Occipital lobe (tissue), 1 donor: ENCODE measurements around the gene NUFIP2. TPM values are rescaled to one million over a fixed set of nuclear protein-coding genes. Genes with fewer than 3 reads are reported as not detected.

ENCODE experiments used
- total RNA-seq: library from RNA; depleted of rRNA; stranded (reverse); fragments of >200 nt; gene quantifications from one replicate; pipeline ENCODE4 v1.2.3, GENCODE V29; 2014

NUFIP2 gene
- total RNA-seq, 1 donor from 2014 or later: 57.2 TPM

Other genes starting within 250 kb of the NUFIP2 start
- 68.5 TPM for gene MYO18A, start 113.8 kb downstream of the NUFIP2 start, total RNA-seq
- gene CRYBA1, start 47.3 kb downstream of the NUFIP2 start, total RNA-seq: not detected
- 170 TPM for gene TAOK1, start 96.2 kb upstream of the NUFIP2 start, total RNA-seq